Lower lobe of right lung (tissue), 2 donors: ENCODE results near the gene HMGN5. TPM values are rescaled to one million over a fixed set of nuclear protein-coding genes. Genes with fewer than 3 reads are reported as not detected.

Source experiments
- ATAC-seq, 2 donors: fragments of 200-7000 bp; cut with Tn5 transposase; one replicate each; pipeline ENCODE4 v1.9.1; 2020 to 2022; ENCODE audit warnings: mild to moderate bottlenecking in 2 of 2, moderate library complexity in 2 of 2
- DNase-seq: peaks from one replicate; pipeline ENCODE4 v3.0.0-alpha.2; 2020
- H3K27ac ChIP-seq: fragments of 200-600 bp; one replicate; pipeline ENCODE4 v1.8.0; 2022
- H3K27me3 ChIP-seq: fragments of 200-600 bp; one replicate; pipeline ENCODE4 v1.8.0; 2022; ENCODE audit warnings: low read depth
- H3K36me3 ChIP-seq: fragments of 200-600 bp; one replicate; pipeline ENCODE4 v1.8.0; 2022; ENCODE audit warnings: mild to moderate bottlenecking
- H3K4me1 ChIP-seq: fragments of 200-600 bp; one replicate; pipeline ENCODE4 v1.8.0; 2022
- H3K4me3 ChIP-seq: fragments of 200-600 bp; one replicate; pipeline ENCODE4 v1.8.0; 2022; ENCODE audit warnings: mild to moderate bottlenecking
- H3K9me3 ChIP-seq: fragments of 200-600 bp; one replicate; pipeline ENCODE4 v1.8.0; 2022
- CTCF ChIP-seq: fragments of 200-600 bp; IDR thresholded peaks from one replicate; pipeline ENCODE4 v1.8.0; 2022; ENCODE audit warnings: antibody characterized with exemption, mild to moderate bottlenecking
- intact Hi-C: fragments of 100-400 bp; cut with DNase I; formaldehyde crosslinking; loops from one replicate; pipeline ENCODE4 v1.11.0; 2022
- total RNA-seq: library from RNA; stranded (reverse); fragmentation: NEBNext Ultra II Directional; extraction: Animal tissue kit (Norgen Biotek cat#: 25700); gene quantifications from one replicate; pipeline ENCODE4 v1.2.1, GENCODE V29; 2021
- donor health status: DM: no; HTN: yes; CAD: no; lungs with severe emphysema.

HMGN5 gene
- total RNA-seq, 1 donor from 2014 or later, result 2.9 TPM

- ATAC-seq (no peak), DNase-seq (no peak)
- Histone ChIP-seq H3K36me3 (no peaks in the 10 kb centered on the region), H3K4me1 (no peaks in the 10 kb centered on the region), H3K4me3 (no peak overlapping the region), H3K27ac (no peak overlapping the region), H3K27me3 (no peaks in the 10 kb centered on the region), H3K9me3 (no peaks in the 10 kb centered on the region)
- intact Hi-C loops, result no loop called here
- no peak for TF ChIP-seq CTCF
Measured at GRCh38 chrX:81206476-81206875, 4.8 kb upstream of the HMGN5 start.

- no peak for DNase-seq
- intact Hi-C loops, result no loop called here
- no peaks in the 10 kb centered on the region for H3K9me3 ChIP-seq
- H3K27ac ChIP-seq, result no peak overlapping the region
- no peaks in the 10 kb centered on the region for H3K27me3 ChIP-seq
- H3K36me3 ChIP-seq, result no peaks in the 10 kb centered on the region
- no peak for ATAC-seq
- no peak for TF ChIP-seq CTCF
- no peak overlapping the region for H3K4me3 ChIP-seq
- no peaks in the 10 kb centered on the region for H3K4me1 ChIP-seq
Measured at GRCh38 chrX:81205551-81205950, 3.8 kb upstream of the HMGN5 start.

- peak overlapping the region; percentile 84 for H3K27ac ChIP-seq
- H3K9me3 ChIP-seq, result no peaks in the 10 kb centered on the region
- H3K4me1 ChIP-seq, result no peaks in the 10 kb centered on the region
- DNase-seq (no peak), ATAC-seq (peak in 1 of 2 donors; percentile 2)
- H3K36me3 ChIP-seq, result no peaks in the 10 kb centered on the region
- TF ChIP-seq CTCF, result no peak
- no peaks in the 10 kb centered on the region for H3K27me3 ChIP-seq
- H3K4me3 ChIP-seq, result peak overlapping the region; percentile 66
- intact Hi-C loops, result no loop called here
Measured at GRCh38 chrX:81202943-81203342, 1.2 kb upstream of the HMGN5 start.

GRCh38 chrX:81202456-81202819 lies 725 bp upstream of the HMGN5 start:
- peak; percentile 39 to 43 for ATAC-seq

GRCh38 chrX:81201071-81201470 lies 642 bp downstream of the HMGN5 start:
- no peak for DNase-seq

More at GRCh38 chrX:81202456-81202819, 725 bp upstream of the HMGN5 start:
- Histone ChIP-seq H3K4me3 (peak overlapping the region; percentile 66), H3K9me3 (no peaks in the 10 kb centered on the region), H3K4me1 (no peaks in the 10 kb centered on the region), H3K27ac (peak overlapping the region; percentile 84), H3K36me3 (no peaks in the 10 kb centered on the region), H3K27me3 (no peaks in the 10 kb centered on the region)
- DNase-seq, result no peak
- intact Hi-C loops, result no loop called here
- TF ChIP-seq CTCF, result no peak

More at GRCh38 chrX:81201071-81201470, 642 bp downstream of the HMGN5 start:
- no peak for ATAC-seq
- no peaks in the 10 kb centered on the region for H3K27me3 ChIP-seq
- TF ChIP-seq CTCF, result no peak
- peak overlapping the region; percentile 84 for H3K27ac ChIP-seq
- H3K36me3 ChIP-seq, result no peaks in the 10 kb centered on the region
- H3K4me1 ChIP-seq, result no peaks in the 10 kb centered on the region
- intact Hi-C loops, result no loop called here
- peak overlapping the region; percentile 66 for H3K4me3 ChIP-seq
- no peaks in the 10 kb centered on the region for H3K9me3 ChIP-seq
